HG03108 (cell line): ENCODE results near the gene PRPF38B.
A peak's percentile ranks its signal among the peaks of the same experiment; 100 is the strongest.

Experiments used
- ATAC-seq: cut with Tn5 transposase; IDR thresholded peaks from one replicate; pipeline ENCODE4 v1.9.1; 2021; ENCODE audit warnings: moderate library complexity; ENCODE audit not compliant: unreplicated experiment

The PRPF38B gene

GRCh38 chr1:108717774-108718316 lies 25.7 kb downstream of the PRPF38B start:
- ATAC-seq, result no peak

GRCh38 chr1:108718927-108719655 lies 27.0 kb downstream of the PRPF38B start:
- no peak for ATAC-seq

- no peak for ATAC-seq
These were observed 27.7 kb downstream of the PRPF38B start for GRCh38 chr1:108719656-108720435.

GRCh38 chr1:108722292-108722691 lies 30.2 kb downstream of the PRPF38B start:
- no peak for ATAC-seq

GRCh38 chr1:108725906-108726305 lies 33.8 kb downstream of the PRPF38B start:
- no peak for ATAC-seq

- ATAC-seq, result no peak
These were observed 36.3 kb downstream of the PRPF38B start for GRCh38 chr1:108728327-108728923.

- ATAC-seq, result no peak
These were observed 37.4 kb downstream of the PRPF38B start for GRCh38 chr1:108729481-108729880.

- no peak for ATAC-seq
These were observed 40.3 kb downstream of the PRPF38B start for GRCh38 chr1:108732398-108732797.

- no peak for ATAC-seq
These were observed 42.2 kb downstream of the PRPF38B start for GRCh38 chr1:108734171-108734865.

- no peak for ATAC-seq
These were observed 50.1 kb downstream of the PRPF38B start for GRCh38 chr1:108742253-108742652.

GRCh38 chr1:108745980-108746381 lies 53.9 kb downstream of the PRPF38B start:
- ATAC-seq, result no peak

GRCh38 chr1:108746382-108747170 lies 54.5 kb downstream of the PRPF38B start, which contains the start of gene STXBP3:
Gene STXBP3, plus strand, starts transcription at chr1:108746674. Its CDS starts 64 bp downstream, at chr1:108746738.
- ATAC-seq, result peak; percentile 90

GRCh38 chr1:108747171-108747850 lies 55.2 kb downstream of the PRPF38B start:
- peak; percentile 29 for ATAC-seq

- ATAC-seq, result no peak
These were observed 55.8 kb downstream of the PRPF38B start for GRCh38 chr1:108747898-108748297.

GRCh38 chr1:108749081-108749480 lies 57.0 kb downstream of the PRPF38B start:
- no peak for ATAC-seq

GRCh38 chr1:108750476-108751181 lies 58.5 kb downstream of the PRPF38B start:
- no peak for ATAC-seq
